CD14-positive monocyte (primary cell): ENCODE results near the gene IFI44L. TPM values are rescaled to one million over a fixed set of nuclear protein-coding genes. Genes with fewer than 3 reads are reported as not detected.

ENCODE experiments used
- DNase-seq, 3 donors: peaks; one replicate each; pipeline ENCODE4 v3.0.0-alpha.2; 2011 to 2022
- H2AFZ ChIP-seq: 2 replicates; pipeline ENCODE4 v1.6.0; 2012; ENCODE audit warnings: mild to moderate bottlenecking, low read depth, low read length, inconsistent platforms; ENCODE audit not compliant: insufficient read depth, poor library complexity, severe bottlenecking
- H3K27ac ChIP-seq, 2 donors: 1 replicate in 1 of 2; 2 replicates in 1 of 2; pipeline ENCODE4 v1.5.1; 2012 to 2013; ENCODE audit warnings: low read length in 2 of 2, control low read depth in 1 of 2, inconsistent platforms in 1 of 2, low read depth in 1 of 2, mild to moderate bottlenecking in 1 of 2
- H3K27me3 ChIP-seq, 2 donors: one replicate each; pipeline versions ENCODE4 v1.6.0 to v1.6.1; 2011 to 2013; ENCODE audit warnings: low read length in 2 of 2; ENCODE audit not compliant: control insufficient read depth in 2 of 2, insufficient read depth in 2 of 2
- H3K36me3 ChIP-seq, 2 donors: replicated peaks in 1 of 2; 1 replicate in 1 of 2; 2 replicates in 1 of 2; pipeline versions ENCODE4 v1.5.1 to v1.6.1; 2012 to 2013; ENCODE audit warnings: low read length in 2 of 2, control low read depth in 1 of 2, inconsistent platforms in 1 of 2, mild to moderate bottlenecking in 1 of 2; ENCODE audit not compliant: insufficient read depth in 2 of 2, control insufficient read depth in 1 of 2
- H3K4me1 ChIP-seq, 2 donors: 1 replicate in 1 of 2; 2 replicates in 1 of 2; pipeline versions ENCODE4 v1.5.1 to v1.6.1; 2012 to 2013; ENCODE audit warnings: low read length in 2 of 2, control low read depth in 1 of 2, inconsistent platforms in 1 of 2, mild to moderate bottlenecking in 1 of 2, moderate library complexity in 1 of 2; ENCODE audit not compliant: insufficient read depth in 2 of 2, control insufficient read depth in 1 of 2
- H3K4me2 ChIP-seq: replicated peaks from 2 replicates; pipeline ENCODE3; 2012; ENCODE audit warnings: low read length, moderate library complexity, mild to moderate bottlenecking; ENCODE audit not compliant: poor library complexity, severe bottlenecking; ENCODE audit errors: extremely low read depth
- H3K4me3 ChIP-seq, 3 experiments: fragments of 200-600 bp in 1 of 3; sonication (generic) in 1 of 3; replicated peaks in 1 of 3; 1 replicate in 2 of 3; 2 replicates in 1 of 3; pipeline ENCODE4 v1.5.1; 2011 to 2013; ENCODE audit warnings: low read length in 3 of 3, mild to moderate bottlenecking in 3 of 3, control low read depth in 2 of 3, low read depth in 2 of 3, inconsistent platforms in 1 of 3, moderate library complexity in 1 of 3
- H3K79me2 ChIP-seq: 2 replicates; pipeline ENCODE4 v1.6.0; 2012; ENCODE audit warnings: mild to moderate bottlenecking, control low read depth, inconsistent platforms, low read length, moderate library complexity; ENCODE audit not compliant: insufficient read depth
- H3K9ac ChIP-seq: 2 replicates; pipeline ENCODE4 v1.6.0; 2017; ENCODE audit warnings: low read length, mild to moderate bottlenecking; ENCODE audit not compliant: insufficient read depth, poor library complexity, severe bottlenecking
- H3K9me3 ChIP-seq, 2 donors: replicated peaks in 1 of 2; 1 replicate in 1 of 2; 2 replicates in 1 of 2; pipeline versions ENCODE4 v1.5.1 to v1.6.1; 2012 to 2013; ENCODE audit warnings: low read length in 2 of 2, control low read depth in 1 of 2; ENCODE audit not compliant: control insufficient read depth in 1 of 2, insufficient read depth in 1 of 2
- H4K20me1 ChIP-seq: 2 replicates; pipeline ENCODE4 v1.6.0; 2012; ENCODE audit warnings: mild to moderate bottlenecking, low read length, control low read depth, moderate library complexity; ENCODE audit not compliant: insufficient read depth
- H3K27ac Mint-ChIP-seq, 7 donors: one replicate each; pipeline ENCODE4 v1.8.0; 2020; ENCODE audit warnings: mild to moderate bottlenecking in 7 of 7, mixed read lengths in 7 of 7, moderate library complexity in 6 of 7, inconsistent platforms in 2 of 7
- H3K27me3 Mint-ChIP-seq, 3 donors: one replicate each; pipeline ENCODE4 v1.8.0; 2021 to 2022; ENCODE audit warnings: low read depth in 3 of 3, mild to moderate bottlenecking in 3 of 3, mixed read lengths in 3 of 3, moderate library complexity in 3 of 3, inconsistent platforms in 1 of 3
- H3K36me3 Mint-ChIP-seq, 2 donors: one replicate each; pipeline ENCODE4 v1.8.0; 2020; ENCODE audit warnings: mixed read lengths in 2 of 2, inconsistent platforms in 1 of 2, mild to moderate bottlenecking in 1 of 2
- H3K4me1 Mint-ChIP-seq: one replicate; pipeline ENCODE4 v1.8.0; 2020; ENCODE audit warnings: mild to moderate bottlenecking, mixed read lengths
- H3K4me3 Mint-ChIP-seq, 2 donors: one replicate each; pipeline ENCODE4 v1.8.0; 2020; ENCODE audit warnings: mild to moderate bottlenecking in 2 of 2, mixed read lengths in 2 of 2, moderate library complexity in 1 of 2
- H3K9me3 Mint-ChIP-seq, 7 donors: one replicate each; pipeline ENCODE4 v1.8.0; 2020 to 2022; ENCODE audit warnings: mixed read lengths in 7 of 7, mild to moderate bottlenecking in 6 of 7, moderate library complexity in 6 of 7, inconsistent platforms in 2 of 7
- WGBS: methylation state at CpG from one replicate; pipeline ENCODE4 v1.1.5; 2013; ENCODE audit warnings: missing lambda C conversion rate; ENCODE audit not compliant: insufficient coverage; 5-methylcytosine and 5-hydroxymethylcytosine counted together
- intact Hi-C, 2 donors: fragments of 100-400 bp; cut with micrococcal nuclease; formaldehyde crosslinking; loops; one replicate each; pipeline versions ENCODE4 v1.15.0 to v1.15.1; 2023
- polyA plus RNA-seq, 3 donors: library from polyadenylated mRNA; depleted of rRNA in 1 of 3; unstranded in 2 of 3; stranded (reverse) in 1 of 3; fragments of 300-500 nt in 2 of 3; fragments of >200 nt in 1 of 3; fragmentation: Illumina TruSeq in 2 of 3; gene quantifications; 1 replicate in 2 of 3; 2 replicates in 1 of 3; pipeline ENCODE4 v1.2.3, GENCODE V29; 2012 to 2021
- TF ChIP-seq, protein P1 (sequence below): fragments of 200-600 bp; IDR thresholded peaks from one replicate; pipeline ENCODE4 v1.8.0; 2022; ENCODE audit warnings: antibody characterized with exemption, mild to moderate bottlenecking

The IFI44L gene
- polyA plus RNA-seq, 3 donors: 8.6 to 17.4 (median 11.0) TPM

- H3K4me1 Mint-ChIP-seq: no peaks in the 10 kb centered on the region
- Histone ChIP-seq H3K27ac (no peak overlapping the region), H3K4me1 (no peaks in the 10 kb centered on the region), H2AFZ (no peak overlapping the region), H3K4me3 (no peak overlapping the region), H4K20me1 (no peaks in the 10 kb centered on the region), H3K9ac (no peak overlapping the region), H3K27me3 (no peaks in the 10 kb centered on the region), H3K9me3 (no peaks in the 10 kb centered on the region), H3K79me2 (no peaks in the 10 kb centered on the region), H3K36me3 (no peaks in the 10 kb centered on the region), H3K4me2 (no peak overlapping the region)
- H3K36me3 Mint-ChIP-seq: no peaks in the 10 kb centered on the region
- no peak overlapping the region for H3K27ac Mint-ChIP-seq
- TF ChIP-seq, protein P1, sequence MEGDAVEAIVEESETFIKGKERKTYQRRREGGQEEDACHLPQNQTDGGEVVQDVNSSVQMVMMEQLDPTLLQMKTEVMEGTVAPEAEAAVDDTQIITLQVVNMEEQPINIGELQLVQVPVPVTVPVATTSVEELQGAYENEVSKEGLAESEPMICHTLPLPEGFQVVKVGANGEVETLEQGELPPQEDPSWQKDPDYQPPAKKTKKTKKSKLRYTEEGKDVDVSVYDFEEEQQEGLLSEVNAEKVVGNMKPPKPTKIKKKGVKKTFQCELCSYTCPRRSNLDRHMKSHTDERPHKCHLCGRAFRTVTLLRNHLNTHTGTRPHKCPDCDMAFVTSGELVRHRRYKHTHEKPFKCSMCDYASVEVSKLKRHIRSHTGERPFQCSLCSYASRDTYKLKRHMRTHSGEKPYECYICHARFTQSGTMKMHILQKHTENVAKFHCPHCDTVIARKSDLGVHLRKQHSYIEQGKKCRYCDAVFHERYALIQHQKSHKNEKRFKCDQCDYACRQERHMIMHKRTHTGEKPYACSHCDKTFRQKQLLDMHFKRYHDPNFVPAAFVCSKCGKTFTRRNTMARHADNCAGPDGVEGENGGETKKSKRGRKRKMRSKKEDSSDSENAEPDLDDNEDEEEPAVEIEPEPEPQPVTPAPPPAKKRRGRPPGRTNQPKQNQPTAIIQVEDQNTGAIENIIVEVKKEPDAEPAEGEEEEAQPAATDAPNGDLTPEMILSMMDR: no peak
- H3K4me3 Mint-ChIP-seq: no peak overlapping the region
- no CpG with 5 or more reads among the region's 1 CpG for WGBS
- DNase-seq: no peak
- peaks cover 0 to 4% (median 0%) of the 10 kb centered on the region in 3 donors for H3K27me3 Mint-ChIP-seq
- intact Hi-C loops: loop anchor here in 1 of 2 donors (10.0 kb wide), 1 partner anchor 468 kb away; no protein-coding TSS in a partner anchor
- H3K9me3 Mint-ChIP-seq: no peaks in the 10 kb centered on the region
Observed at GRCh38 chr1:78603206-78603605, 17.0 kb upstream of the IFI44L start.

DNA sequence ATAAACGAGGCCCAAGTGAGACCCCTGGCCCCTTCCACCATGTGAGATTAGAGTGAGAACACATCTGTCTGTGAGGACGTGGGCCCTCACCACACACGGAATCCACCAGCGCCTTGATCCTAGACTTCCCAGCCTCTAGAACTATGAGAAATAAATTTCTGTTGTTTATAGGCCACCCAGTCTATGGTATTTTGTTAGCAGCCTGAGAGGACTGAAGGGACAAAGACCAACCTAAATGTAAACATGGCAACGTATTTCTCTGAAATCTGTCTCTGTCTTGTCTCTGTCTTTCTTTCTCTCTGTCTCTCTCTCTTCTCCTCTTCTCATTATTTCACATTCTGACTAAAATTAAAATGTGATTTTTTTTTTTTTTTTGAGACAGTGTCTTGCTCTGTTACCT is 15.6 kb upstream of the IFI44L start:
- DNase-seq: no peak
- peaks cover under 1 to 4% (median under 1%) of the 10 kb centered on the region in 3 donors for H3K27me3 Mint-ChIP-seq
- no peak overlapping the region for H2AFZ ChIP-seq
- no peaks in the 10 kb centered on the region for H3K27me3 ChIP-seq
- H3K36me3 Mint-ChIP-seq: no peaks in the 10 kb centered on the region
- no peak overlapping the region for H3K9ac ChIP-seq
- TF ChIP-seq, protein P1: no peak
- WGBS: no CpG with 5 or more reads among the region's 5 CpGs
- H3K27ac ChIP-seq: no peak overlapping the region
- H3K36me3 ChIP-seq: no peaks in the 10 kb centered on the region
- H4K20me1 ChIP-seq: no peaks in the 10 kb centered on the region
- intact Hi-C loops: loop anchor here in 1 of 2 donors (10.0 kb wide), 1 partner anchor 470 kb away; no protein-coding TSS in a partner anchor
- H3K27ac Mint-ChIP-seq: no peak overlapping the region
- H3K79me2 ChIP-seq: no peaks in the 10 kb centered on the region
- no peaks in the 10 kb centered on the region for H3K4me1 ChIP-seq
- H3K9me3 Mint-ChIP-seq: no peaks in the 10 kb centered on the region
- H3K4me1 Mint-ChIP-seq: no peaks in the 10 kb centered on the region
- H3K4me2 ChIP-seq: no peak overlapping the region
- no peak overlapping the region for H3K4me3 Mint-ChIP-seq
- no peaks in the 10 kb centered on the region for H3K9me3 ChIP-seq
- no peak overlapping the region for H3K4me3 ChIP-seq
